SJSA1 (cell line): ENCODE data around the gene JMJD8. TPM values are rescaled to one million over a fixed set of nuclear protein-coding genes. Genes with fewer than 3 reads are reported as not detected.

ENCODE experiments used
- DNase-seq, 2 experiments: peaks; one replicate each; pipeline ENCODE4 v3.0.0-alpha.2; 2015 to 2020; ENCODE audit warnings: low spot score in 2 of 2, low read depth in 1 of 2
- H3K27ac ChIP-seq: fragments of 250-450 bp; sonication (Bioruptor Pico); 2 replicates; pipeline ENCODE4 v1.5.1; 2020; ENCODE audit warnings: mild to moderate bottlenecking, moderate library complexity
- H3K27me3 ChIP-seq: fragments of 250-450 bp; sonication (Bioruptor Pico); replicated peaks from 2 replicates; pipeline ENCODE4 v1.5.1; 2020; ENCODE audit warnings: mild to moderate bottlenecking, moderate library complexity
- H3K36me3 ChIP-seq: fragments of 250-450 bp; sonication (Bioruptor Pico); 2 replicates; pipeline ENCODE4 v1.5.1; 2020; ENCODE audit warnings: mild to moderate bottlenecking
- H3K4me1 ChIP-seq: fragments of 250-450 bp; sonication (Bioruptor Pico); replicated peaks from 2 replicates; pipeline ENCODE4 v1.6.1; 2021; ENCODE audit warnings: mild to moderate bottlenecking
- H3K4me3 ChIP-seq: fragments of 250-450 bp; sonication (Bioruptor Pico); 2 replicates; pipeline ENCODE4 v1.5.1; 2020; ENCODE audit warnings: mild to moderate bottlenecking
- H3K9me3 ChIP-seq: fragments of 250-450 bp; sonication (Bioruptor Pico); replicated peaks from 2 replicates; pipeline ENCODE4 v1.5.1; 2020; ENCODE audit warnings: mild to moderate bottlenecking
- total RNA-seq: library from RNA; depleted of rRNA; stranded (reverse); fragments of >200 nt; shearing (Covaris generic); gene quantifications from 2 replicates; pipeline ENCODE4 v1.2.3, GENCODE V29; 2014; rRNA removed

Gene JMJD8
- 13.9 and 25.7 TPM in 2 replicates for total RNA-seq

- Histone ChIP-seq H3K4me3 (peak within 1 kb of the TSS; percentile 50), H3K27me3 (no peaks in the 10 kb centered on the region), H3K4me1 (peaks cover 44% of the 10 kb centered on the region), H3K9me3 (peaks cover 5% of the 10 kb centered on the region), H3K36me3 (peaks cover 78% of the 10 kb centered on the region), H3K27ac (peak within 1 kb of the TSS; percentile 29; the same call in 1 of the 2 replicates)
- DNase-seq = peak; percentile 77 to 94
These were observed at the start of gene JMJD8 for GRCh38 chr16:684071-684794. Gene JMJD8, minus strand, starts transcription at chr16:684334. Its CDS starts 15 bp downstream, at chr16:684319.

GRCh38 chr16:733382-734207 is 49.5 kb upstream of the JMJD8 start:
- H3K4me1 ChIP-seq = peaks cover 1% of the 10 kb centered on the region
- no peak for DNase-seq
- peaks cover 51% of the 10 kb centered on the region for H3K36me3 ChIP-seq
- H3K9me3 ChIP-seq = no peaks in the 10 kb centered on the region
- no peak overlapping the region for H3K27ac ChIP-seq
- H3K4me3 ChIP-seq = no peak overlapping the region
- H3K27me3 ChIP-seq = no peaks in the 10 kb centered on the region

- 0 out of 2 replicates have a peak, but pooled peaks cover 2% of the 10 kb centered on the region for H3K27me3 ChIP-seq
- H3K4me3 ChIP-seq = no peak overlapping the region
- H3K9me3 ChIP-seq = no peaks in the 10 kb centered on the region
- DNase-seq = no peak
- no peak overlapping the region for H3K27ac ChIP-seq
- peaks cover 7% of the 10 kb centered on the region for H3K4me1 ChIP-seq
- H3K36me3 ChIP-seq = peaks cover 48% of the 10 kb centered on the region
These were observed 48.8 kb upstream of the JMJD8 start for GRCh38 chr16:732936-733335.

GRCh38 chr16:732332-732731 is 48.2 kb upstream of the JMJD8 start:
- Histone ChIP-seq H3K36me3 (peaks cover 44% of the 10 kb centered on the region), H3K27ac (no peak overlapping the region), H3K27me3 (peaks cover 7% of the 10 kb centered on the region; the same call in 1 of the 2 replicates), H3K4me3 (no peak overlapping the region), H3K9me3 (no peaks in the 10 kb centered on the region), H3K4me1 (peaks cover 12% of the 10 kb centered on the region)
- no peak for DNase-seq

GRCh38 chr16:730666-731509 is 46.8 kb upstream of the JMJD8 start:
- Histone ChIP-seq H3K9me3 (no peaks in the 10 kb centered on the region), H3K4me1 (peaks cover 19% of the 10 kb centered on the region), H3K36me3 (peaks cover 33% of the 10 kb centered on the region), H3K27ac (no peak overlapping the region), H3K27me3 (peaks cover 18% of the 10 kb centered on the region), H3K4me3 (no peak overlapping the region)
- no peak for DNase-seq

GRCh38 chr16:729768-730665 is 45.9 kb upstream of the JMJD8 start:
- peaks cover 24% of the 10 kb centered on the region for H3K36me3 ChIP-seq
- peaks cover 24% of the 10 kb centered on the region for H3K27me3 ChIP-seq
- no peaks in the 10 kb centered on the region for H3K9me3 ChIP-seq
- H3K27ac ChIP-seq = no peak overlapping the region
- DNase-seq = no peak
- no peak overlapping the region for H3K4me3 ChIP-seq
- peaks cover 19% of the 10 kb centered on the region for H3K4me1 ChIP-seq

GRCh38 chr16:728890-729744 is 45.0 kb upstream of the JMJD8 start:
- H3K4me1 ChIP-seq = peaks cover 19% of the 10 kb centered on the region
- H3K36me3 ChIP-seq = peaks cover 17% of the 10 kb centered on the region
- H3K27me3 ChIP-seq = peaks cover 24% of the 10 kb centered on the region
- no peak for DNase-seq
- no peak overlapping the region for H3K27ac ChIP-seq
- H3K4me3 ChIP-seq = no peak overlapping the region
- H3K9me3 ChIP-seq = no peaks in the 10 kb centered on the region

GRCh38 chr16:728131-728889 is 44.2 kb upstream of the JMJD8 start:
- H3K36me3 ChIP-seq = peaks cover 8% of the 10 kb centered on the region

GRCh38 chr16:727291-727977 is 43.3 kb upstream of the JMJD8 start:
- no peak overlapping the region for H3K27ac ChIP-seq
- H3K36me3 ChIP-seq = peaks cover 4% of the 10 kb centered on the region; the same call in 1 of the 2 replicates
- peak in 1 of 2 experiments; percentile 37 for DNase-seq
- peaks cover 24% of the 10 kb centered on the region for H3K27me3 ChIP-seq
- peaks cover 19% of the 10 kb centered on the region for H3K4me1 ChIP-seq
- H3K9me3 ChIP-seq = no peaks in the 10 kb centered on the region
- peak overlapping the region; percentile 30 for H3K4me3 ChIP-seq

More at GRCh38 chr16:728131-728889, 44.2 kb upstream of the JMJD8 start:
- Histone ChIP-seq H3K27me3 (peaks cover 24% of the 10 kb centered on the region), H3K9me3 (no peaks in the 10 kb centered on the region), H3K4me1 (peaks cover 19% of the 10 kb centered on the region), H3K4me3 (peak overlapping the region; percentile 30), H3K27ac (no peak overlapping the region)
- DNase-seq = peak; percentile 66 to 82

- Histone ChIP-seq H3K4me1 (peaks cover 24% of the 10 kb centered on the region), H3K36me3 (peaks cover 9% of the 10 kb centered on the region), H3K27me3 (peaks cover 24% of the 10 kb centered on the region), H3K4me3 (peak within 1 kb of the TSS; percentile 30), H3K27ac (no peak within 1 kb of the TSS), H3K9me3 (no peaks in the 10 kb centered on the region)
- DNase-seq = no peak
These were observed 42.5 kb upstream of the JMJD8 start, which contains the start of the genes CCDC78 and HAGHL for GRCh38 chr16:726438-727290. Gene CCDC78, minus strand, starts transcription at chr16:726443. Its CDS starts 76 bp downstream, at chr16:726367. Gene HAGHL, plus strand, starts transcription at chr16:727106. Its CDS starts 404 bp downstream, at chr16:727510.
